WI38 (cell line): ENCODE data around the gene G6PD.
"Not testable (repeated sequence)": the region's sequence is repeated elsewhere in the genome, so short reads cannot be mapped to it uniquely, and the experiment has no call there.

ENCODE experiments used
- H3K4me3 ChIP-seq: 2 replicates; pipeline ENCODE4 v1.5.1; 2011; ENCODE audit warnings: low read depth, mild to moderate bottlenecking, control low read depth, low read length
- CTCF ChIP-seq: IDR thresholded peaks from 2 replicates; pipeline ENCODE4 v1.5.1; 2012; ENCODE audit warnings: low read depth, mild to moderate bottlenecking, control low read depth, low read length

G6PD gene

GRCh38 chrX:154546354-154547244 is at the start of gene G6PD:
Gene G6PD (minus strand): TSS chrX:154546846. CDS start chrX:154546155, 691 bp downstream.
- H3K4me3 ChIP-seq = peak within 1 kb of the TSS; percentile 78
- no peak for TF ChIP-seq CTCF

GRCh38 chrX:154595559-154596249 is 49.1 kb upstream of the G6PD start:
- no peak for TF ChIP-seq CTCF
- no peak overlapping the region for H3K4me3 ChIP-seq

- TF ChIP-seq CTCF = no peak
- H3K4me3 ChIP-seq = no peak overlapping the region
Measured at GRCh38 chrX:154594491-154594890, 47.8 kb upstream of the G6PD start.

GRCh38 chrX:154593201-154593600 is 46.6 kb upstream of the G6PD start:
- no peak overlapping the region for H3K4me3 ChIP-seq
- no peak for TF ChIP-seq CTCF

GRCh38 chrX:154592505-154592904 is 45.9 kb upstream of the G6PD start:
- no peak for TF ChIP-seq CTCF
- no peak overlapping the region for H3K4me3 ChIP-seq

- H3K4me3 ChIP-seq = not testable (repeated sequence)
Measured at GRCh38 chrX:154590415-154590814, 43.8 kb upstream of the G6PD start.

- not testable (repeated sequence) for H3K4me3 ChIP-seq
Measured at GRCh38 chrX:154584585-154585183, 38.0 kb upstream of the G6PD start, which contains the start of gene CTAG1A. Gene CTAG1A (plus strand): TSS chrX:154585133. CDS start chrX:154585207, 74 bp downstream.

GRCh38 chrX:154582994-154583393 is 36.3 kb upstream of the G6PD start:
- H3K4me3 ChIP-seq = not testable (repeated sequence)

- H3K4me3 ChIP-seq = not testable (repeated sequence)
Measured at GRCh38 chrX:154575076-154575475, 28.4 kb upstream of the G6PD start.

GRCh38 chrX:154573061-154573460 is 26.4 kb upstream of the G6PD start:
- H3K4me3 ChIP-seq = not testable (repeated sequence)

- not testable (repeated sequence) for H3K4me3 ChIP-seq
Measured at GRCh38 chrX:154570361-154570760, 23.7 kb upstream of the G6PD start.

GRCh38 chrX:154562295-154562694 is 15.6 kb upstream of the G6PD start:
- not testable (repeated sequence) for H3K4me3 ChIP-seq

GRCh38 chrX:154560326-154560725 is 13.7 kb upstream of the G6PD start:
- H3K4me3 ChIP-seq = not testable (repeated sequence)
